ENCODE measurements around the gene MVB12B.

MVB12B gene

DNA sequence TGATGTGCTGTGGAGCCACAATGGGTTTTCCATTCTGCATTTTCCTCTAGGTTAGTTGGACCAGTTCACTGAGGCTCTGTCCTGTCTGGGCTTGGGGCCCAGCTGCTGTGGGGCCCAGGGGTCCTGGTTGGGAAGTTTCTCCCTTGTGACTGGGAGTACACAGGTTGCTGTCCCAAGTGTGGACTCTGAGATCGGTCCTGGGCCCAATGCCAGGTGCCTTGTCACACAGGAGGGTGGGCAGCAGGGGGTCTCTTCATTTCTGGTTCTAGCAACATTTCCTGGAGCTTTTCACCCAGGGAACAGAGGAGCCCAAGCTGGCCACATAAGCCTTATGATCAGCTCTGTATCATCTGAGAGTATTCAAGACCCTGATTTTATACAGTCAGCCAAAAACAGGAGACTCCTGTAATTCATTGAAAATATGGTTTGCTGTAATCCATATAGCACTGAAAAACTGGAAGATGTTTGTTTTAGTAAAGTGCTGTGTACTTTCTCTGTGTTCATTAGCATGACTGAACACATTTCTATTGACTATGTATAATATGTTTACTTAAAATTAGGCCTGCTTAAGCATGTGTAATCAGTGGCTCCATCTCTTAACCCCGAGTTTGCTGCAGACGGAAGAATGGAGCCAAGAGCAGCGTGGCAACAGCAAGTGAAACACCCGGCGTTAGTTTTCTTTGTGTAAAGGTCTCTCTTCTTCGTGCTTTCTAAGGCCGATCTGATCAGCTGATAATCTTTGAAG, 62.5 kb downstream of the MVB12B start:
- TF ChIP-seq, protein P1, sequence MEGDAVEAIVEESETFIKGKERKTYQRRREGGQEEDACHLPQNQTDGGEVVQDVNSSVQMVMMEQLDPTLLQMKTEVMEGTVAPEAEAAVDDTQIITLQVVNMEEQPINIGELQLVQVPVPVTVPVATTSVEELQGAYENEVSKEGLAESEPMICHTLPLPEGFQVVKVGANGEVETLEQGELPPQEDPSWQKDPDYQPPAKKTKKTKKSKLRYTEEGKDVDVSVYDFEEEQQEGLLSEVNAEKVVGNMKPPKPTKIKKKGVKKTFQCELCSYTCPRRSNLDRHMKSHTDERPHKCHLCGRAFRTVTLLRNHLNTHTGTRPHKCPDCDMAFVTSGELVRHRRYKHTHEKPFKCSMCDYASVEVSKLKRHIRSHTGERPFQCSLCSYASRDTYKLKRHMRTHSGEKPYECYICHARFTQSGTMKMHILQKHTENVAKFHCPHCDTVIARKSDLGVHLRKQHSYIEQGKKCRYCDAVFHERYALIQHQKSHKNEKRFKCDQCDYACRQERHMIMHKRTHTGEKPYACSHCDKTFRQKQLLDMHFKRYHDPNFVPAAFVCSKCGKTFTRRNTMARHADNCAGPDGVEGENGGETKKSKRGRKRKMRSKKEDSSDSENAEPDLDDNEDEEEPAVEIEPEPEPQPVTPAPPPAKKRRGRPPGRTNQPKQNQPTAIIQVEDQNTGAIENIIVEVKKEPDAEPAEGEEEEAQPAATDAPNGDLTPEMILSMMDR (IDR thresholded peaks at IDR 0.05), result no peak
- TF ChIP-seq ZFX (IDR thresholded peaks at IDR 0.05; ENCODE audit: borderline replicate concordance), result no peak
- H3K27ac ChIP-seq, result no peak overlapping the region

DNA sequence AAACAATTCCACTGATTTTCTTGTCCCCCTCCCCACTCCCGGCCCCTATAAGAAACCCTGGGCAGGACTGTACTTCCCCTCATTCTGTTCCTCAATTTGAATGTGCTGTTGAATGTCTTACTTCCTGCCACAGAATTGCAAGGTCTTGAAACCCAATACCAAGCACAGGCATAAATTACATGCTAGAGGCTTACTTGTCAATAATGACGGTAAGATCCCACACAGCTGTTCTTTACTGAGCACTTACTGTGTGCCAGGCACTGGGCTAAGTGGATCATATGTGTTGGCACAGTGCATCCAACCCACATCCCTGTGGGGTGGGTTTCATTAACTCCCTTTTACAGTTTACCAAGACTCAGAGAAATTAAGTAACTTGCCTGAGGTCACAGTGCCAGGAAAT, 63.4 kb downstream of the MVB12B start:
- no peak for TF ChIP-seq ZFX (IDR thresholded peaks at IDR 0.05; ENCODE audit: borderline replicate concordance)
- TF ChIP-seq, protein P1 (IDR thresholded peaks at IDR 0.05), result no peak
- no peak overlapping the region for H3K27ac ChIP-seq

DNA sequence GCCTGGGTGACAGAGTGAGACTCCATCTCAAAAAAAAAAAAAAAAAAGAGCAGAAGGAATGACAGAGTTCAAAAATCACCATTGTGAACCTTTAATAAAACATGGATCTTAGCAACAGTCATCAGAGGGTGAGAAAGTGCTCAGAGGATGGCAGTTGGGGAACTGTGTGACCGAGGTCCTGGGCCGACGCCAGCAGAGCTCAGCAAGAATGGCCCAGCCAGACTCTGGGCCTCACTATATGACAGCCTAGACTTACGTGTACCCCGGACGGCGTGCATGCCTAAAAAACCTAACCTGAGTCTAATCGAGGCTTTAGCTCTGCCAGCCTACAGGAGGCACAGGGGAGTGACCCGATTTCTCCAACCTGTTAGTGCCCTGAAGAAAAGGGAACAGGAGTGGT, 64.3 kb downstream of the MVB12B start:
- H3K27ac ChIP-seq, result no peak overlapping the region
- no peak for TF ChIP-seq ZFX (IDR thresholded peaks at IDR 0.05; ENCODE audit: borderline replicate concordance)
- TF ChIP-seq, protein P1 (IDR thresholded peaks at IDR 0.05), result no peak

DNA sequence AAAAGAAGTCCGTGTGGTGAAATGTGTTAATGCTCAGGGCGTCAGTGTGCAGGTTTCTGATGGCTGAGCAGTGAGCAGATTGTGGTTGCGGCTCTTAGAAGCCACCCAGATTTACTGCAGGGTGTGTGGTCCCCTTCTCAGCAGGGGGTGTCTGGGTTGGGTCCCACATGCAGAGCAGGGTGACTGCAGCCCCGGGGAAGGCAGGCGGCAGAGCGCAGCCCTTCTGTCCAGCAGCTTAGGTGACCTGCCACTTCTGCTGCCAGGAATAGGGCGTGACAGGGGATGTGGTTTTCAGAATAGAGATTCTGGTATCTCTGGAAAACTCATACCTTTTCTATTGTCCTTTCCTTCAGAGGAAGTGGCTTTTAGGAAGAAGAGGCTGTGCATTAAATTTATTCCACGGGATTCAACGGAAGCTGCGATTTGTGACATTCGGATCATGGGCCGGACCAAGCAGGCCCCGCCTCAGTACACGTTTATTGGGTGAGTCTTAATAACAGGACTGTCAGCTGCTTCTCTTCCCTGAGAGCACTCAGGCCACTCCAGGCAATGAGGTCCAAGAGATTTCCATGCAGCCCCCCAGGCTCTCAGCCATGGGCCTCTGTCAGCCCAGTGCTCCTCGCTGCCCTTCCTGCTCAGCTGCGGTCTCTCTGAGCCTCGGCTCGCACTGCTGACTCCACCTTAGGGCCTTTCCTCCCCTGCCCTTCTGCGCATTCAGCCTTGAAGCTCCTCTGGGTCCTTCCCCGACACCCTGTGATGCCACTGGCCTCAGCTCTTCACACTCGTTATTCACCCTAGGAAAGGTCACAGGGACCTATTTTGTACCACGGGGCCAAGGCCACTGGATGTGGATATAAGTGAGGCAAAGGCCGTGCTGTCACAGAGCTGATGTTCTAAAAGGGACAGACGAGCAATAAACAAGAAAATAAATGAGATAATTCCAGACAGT, 65.4 kb downstream of the MVB12B start:
- H3K27ac ChIP-seq, result no peak overlapping the region
- TF ChIP-seq, protein P1 (IDR thresholded peaks at IDR 0.05), result no peak
- TF ChIP-seq ZFX (IDR thresholded peaks at IDR 0.05; ENCODE audit: borderline replicate concordance), result no peak

DNA sequence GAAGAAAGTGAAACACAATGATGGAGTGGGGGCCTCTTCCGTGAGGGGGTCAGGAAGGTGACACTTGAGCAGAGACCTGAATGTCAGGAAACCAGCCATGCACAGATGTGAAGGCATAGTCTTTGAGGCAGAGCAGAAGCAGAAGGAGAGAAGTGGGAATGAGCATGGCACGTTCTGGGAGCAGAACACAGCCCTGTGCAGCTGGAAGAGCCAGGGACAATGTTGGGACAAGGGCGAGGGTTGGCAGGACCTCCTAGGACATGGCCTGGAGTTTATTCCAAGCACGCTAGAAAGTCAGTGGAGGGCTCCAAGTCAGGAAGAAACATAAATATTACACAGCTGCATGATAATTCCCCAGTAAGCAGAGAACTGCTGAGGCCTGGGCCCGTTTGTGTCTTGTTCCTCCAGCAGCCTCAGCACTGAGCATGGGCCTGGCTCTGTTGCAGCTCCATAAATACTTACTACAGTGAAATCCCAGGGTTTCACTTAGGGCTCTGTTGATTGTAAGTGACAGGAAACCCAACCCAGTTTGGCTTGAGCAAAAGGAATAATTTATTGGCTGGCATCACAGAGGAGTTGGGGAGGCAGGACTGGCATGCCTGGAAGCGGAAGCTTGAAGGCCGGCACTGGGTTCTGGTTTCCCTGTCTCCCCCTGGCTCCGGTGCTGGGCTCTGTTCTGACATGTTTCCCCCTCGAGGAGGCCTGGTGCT, 66.2 kb downstream of the MVB12B start:
- TF ChIP-seq, protein P1 (IDR thresholded peaks at IDR 0.05), result no peak
- TF ChIP-seq ZFX (IDR thresholded peaks at IDR 0.05; ENCODE audit: borderline replicate concordance), result no peak

DNA sequence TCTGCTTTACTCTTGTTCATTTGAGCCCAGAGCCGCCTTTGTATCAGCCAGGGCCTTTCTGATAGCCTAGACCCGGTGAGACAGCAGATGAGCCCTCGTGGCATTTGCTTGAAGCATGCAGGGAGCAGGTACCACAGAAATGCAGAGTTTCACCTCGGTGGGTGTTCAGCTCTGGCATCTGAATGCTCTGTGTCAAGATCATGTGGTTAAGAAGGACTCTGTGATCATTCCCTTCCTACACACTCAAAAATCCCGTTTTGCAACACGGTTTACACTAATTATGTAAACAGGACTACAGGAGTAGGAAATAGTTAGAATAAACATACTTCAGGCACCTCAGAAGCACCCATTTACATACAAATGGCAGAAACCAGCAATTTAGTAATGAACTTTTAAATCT, 67.2 kb downstream of the MVB12B start:
- TF ChIP-seq ZFX (IDR thresholded peaks at IDR 0.05; ENCODE audit: borderline replicate concordance), result no peak
- TF ChIP-seq, protein P1 (IDR thresholded peaks at IDR 0.05), result no peak
- no peak overlapping the region for H3K27ac ChIP-seq

More for the DNA sequence above, 66.2 kb downstream of the MVB12B start:
- H3K27ac ChIP-seq, result no peak overlapping the region

Measured in 22Rv1 (cell line).